Suprapubic skin (tissue), 4 donors: ENCODE measurements around the gene CNBD2. TPM values are rescaled to one million over a fixed set of nuclear protein-coding genes. Genes with fewer than 3 reads are reported as not detected.
A peak's percentile ranks its signal among the peaks of the same experiment; 100 is the strongest.

Experiments used
- DNase-seq, 2 donors: peaks; one replicate each; pipeline ENCODE4 v3.0.0-alpha.2; 2019; ENCODE audit warnings: low spot score in 2 of 2
- H3K27ac ChIP-seq: fragments of 200-600 bp; sonication (generic); one replicate; pipeline ENCODE4 v1.5.1; 2019
- H3K27me3 ChIP-seq: fragments of 200-600 bp; sonication (generic); one replicate; pipeline ENCODE4 v1.5.1; 2019
- H3K36me3 ChIP-seq: fragments of 200-600 bp; sonication (generic); one replicate; pipeline ENCODE4 v1.5.1; 2019
- H3K4me1 ChIP-seq: fragments of 200-600 bp; sonication (generic); one replicate; pipeline ENCODE4 v1.5.1; 2019
- H3K4me3 ChIP-seq: fragments of 200-600 bp; sonication (generic); one replicate; pipeline ENCODE4 v1.5.1; 2019; ENCODE audit warnings: mild to moderate bottlenecking
- H3K9me3 ChIP-seq: fragments of 200-600 bp; sonication (generic); one replicate; pipeline ENCODE4 v1.5.1; 2019
- EP300 ChIP-seq: sonication (generic); formaldehyde crosslinking; IDR thresholded peaks from one replicate; pipeline ENCODE4 v1.6.1; 2017; ENCODE audit warnings: antibody characterized with exemption
- POLR2A ChIP-seq, 2 donors: fragments of 450-650 bp; IDR thresholded peaks; one replicate each; pipeline ENCODE4 v1.6.1; 2017; ENCODE audit warnings: antibody characterized with exemption in 2 of 2, mild to moderate bottlenecking in 2 of 2, moderate library complexity in 2 of 2
- POLR2AphosphoS5 ChIP-seq, 3 donors: sonication (generic); formaldehyde crosslinking; IDR thresholded peaks; one replicate each; pipeline ENCODE4 v1.6.1; 2017; ENCODE audit warnings: antibody characterized with exemption in 3 of 3
- WGBS: methylation state at CpG from one replicate; pipeline ENCODE4 v1.1.5; 2018; 5-methylcytosine and 5-hydroxymethylcytosine counted together
- total RNA-seq, 4 donors: library from RNA; depleted of rRNA; stranded (reverse); fragments of >200 nt; gene quantifications; one replicate each; pipeline ENCODE4 v1.1.0, GENCODE V29; 2016
- TF ChIP-seq, protein P1 (sequence below), 2 donors: fragments of 200-600 bp in 1 of 2; fragments of 450-650 bp in 1 of 2; sonication (generic) in 1 of 2; IDR thresholded peaks; one replicate each; pipeline ENCODE4 v1.5.1; 2016 to 2019; ENCODE audit warnings: antibody characterized with exemption in 2 of 2, mild to moderate bottlenecking in 1 of 2, moderate library complexity in 1 of 2

CNBD2 gene
- total RNA-seq, 4 donors from 2014 or later = 6.4 to 19.7 (median 10.3) TPM

DNA sequence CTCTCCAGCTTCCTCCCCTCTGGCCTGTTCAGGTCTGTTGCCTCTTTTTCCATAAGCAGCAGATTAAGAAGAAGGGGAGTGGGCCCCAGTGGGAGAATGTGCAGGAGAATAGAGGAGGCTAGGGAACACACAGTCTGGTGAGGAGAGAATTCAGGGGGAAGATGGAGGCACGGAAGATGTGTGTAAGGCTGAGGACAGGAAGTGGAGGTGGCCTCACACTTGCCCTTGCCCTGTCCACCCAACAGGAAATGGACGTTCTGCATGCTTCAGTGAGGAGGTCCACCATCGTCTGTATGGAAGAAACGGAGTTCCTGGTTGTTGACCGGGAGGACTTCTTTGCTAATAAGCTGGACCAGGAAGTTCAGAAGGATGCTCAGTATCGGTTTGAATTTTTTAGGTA lies 16.0 kb downstream of the CNBD2 start:
- H3K4me1 ChIP-seq = no peaks in the 10 kb centered on the region
- H3K27me3 ChIP-seq = no peaks in the 10 kb centered on the region

DNA sequence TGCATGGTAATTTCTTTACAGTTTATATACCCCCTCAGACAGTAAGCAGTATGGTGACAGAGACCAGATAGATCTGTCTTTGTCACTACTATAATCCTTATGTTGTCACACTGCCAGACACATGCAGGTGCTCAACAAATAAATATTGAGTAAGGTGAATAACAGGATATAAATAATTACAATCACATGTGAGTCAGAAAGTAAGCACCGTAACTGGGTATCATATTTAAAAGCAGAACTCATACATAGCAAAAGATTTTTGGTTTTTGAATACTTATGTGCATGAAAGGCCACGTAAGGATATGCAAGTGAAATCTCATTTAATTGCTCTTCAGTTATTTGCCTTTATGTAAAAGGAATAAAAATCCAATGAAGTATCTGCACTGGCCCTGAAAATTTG lies 17.4 kb downstream of the CNBD2 start:
- H3K9me3 ChIP-seq = no peaks in the 10 kb centered on the region
- no peaks in the 10 kb centered on the region for H3K27me3 ChIP-seq
- H3K27ac ChIP-seq = no peak overlapping the region
- H3K4me3 ChIP-seq = no peak overlapping the region
- no peaks in the 10 kb centered on the region for H3K36me3 ChIP-seq
- WGBS = 68% methylated on average over 2 of the region's 2 CpGs
- TF ChIP-seq EP300 (no peak), POLR2A (IDR thresholded peaks at IDR 0.05) (no peak)
- DNase-seq = no peak
- no peaks in the 10 kb centered on the region for H3K4me1 ChIP-seq

More for the DNA sequence above, 16.0 kb downstream of the CNBD2 start:
- no peak overlapping the region for H3K4me3 ChIP-seq
- peak in 1 of 2 donors; percentile 29 for DNase-seq
- no peak overlapping the region for H3K27ac ChIP-seq
- TF ChIP-seq, protein P1, sequence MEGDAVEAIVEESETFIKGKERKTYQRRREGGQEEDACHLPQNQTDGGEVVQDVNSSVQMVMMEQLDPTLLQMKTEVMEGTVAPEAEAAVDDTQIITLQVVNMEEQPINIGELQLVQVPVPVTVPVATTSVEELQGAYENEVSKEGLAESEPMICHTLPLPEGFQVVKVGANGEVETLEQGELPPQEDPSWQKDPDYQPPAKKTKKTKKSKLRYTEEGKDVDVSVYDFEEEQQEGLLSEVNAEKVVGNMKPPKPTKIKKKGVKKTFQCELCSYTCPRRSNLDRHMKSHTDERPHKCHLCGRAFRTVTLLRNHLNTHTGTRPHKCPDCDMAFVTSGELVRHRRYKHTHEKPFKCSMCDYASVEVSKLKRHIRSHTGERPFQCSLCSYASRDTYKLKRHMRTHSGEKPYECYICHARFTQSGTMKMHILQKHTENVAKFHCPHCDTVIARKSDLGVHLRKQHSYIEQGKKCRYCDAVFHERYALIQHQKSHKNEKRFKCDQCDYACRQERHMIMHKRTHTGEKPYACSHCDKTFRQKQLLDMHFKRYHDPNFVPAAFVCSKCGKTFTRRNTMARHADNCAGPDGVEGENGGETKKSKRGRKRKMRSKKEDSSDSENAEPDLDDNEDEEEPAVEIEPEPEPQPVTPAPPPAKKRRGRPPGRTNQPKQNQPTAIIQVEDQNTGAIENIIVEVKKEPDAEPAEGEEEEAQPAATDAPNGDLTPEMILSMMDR (IDR thresholded peaks at IDR 0.05) = no peak
- TF ChIP-seq POLR2AphosphoS5 (IDR thresholded peaks at IDR 0.05) (no peak), POLR2A (IDR thresholded peaks at IDR 0.05) (no peak), EP300 (no peak)
- WGBS = 81% methylated on average over 6 of the region's 6 CpGs
- H3K9me3 ChIP-seq = no peaks in the 10 kb centered on the region
- H3K36me3 ChIP-seq = no peaks in the 10 kb centered on the region

DNA sequence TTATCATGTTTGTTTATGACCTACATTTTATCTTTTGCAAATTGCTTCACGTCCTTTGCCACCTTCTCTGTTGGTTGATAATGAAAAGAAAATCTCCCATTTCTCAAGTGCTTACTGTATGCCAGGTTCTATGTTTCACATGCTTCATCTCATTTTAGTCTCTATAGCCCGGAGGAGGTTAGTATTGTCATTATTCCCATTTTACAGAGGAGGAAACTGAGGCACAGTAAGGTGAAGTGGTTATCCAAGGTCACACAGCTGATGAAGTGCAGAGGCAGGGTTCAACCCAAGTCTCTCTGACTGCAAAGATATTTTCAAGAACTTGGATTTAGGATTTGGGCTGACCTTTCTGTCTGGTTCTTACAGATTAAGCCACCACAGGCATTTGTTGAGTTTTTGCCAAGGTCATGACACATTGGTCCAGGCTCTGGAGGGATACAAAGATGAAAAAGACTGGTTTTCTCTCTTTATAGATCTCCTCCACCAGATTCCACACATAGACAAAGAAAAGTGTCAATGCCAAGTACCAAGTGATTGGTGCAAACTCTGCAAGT lies 20.6 kb downstream of the CNBD2 start:
- H3K9me3 ChIP-seq = no peaks in the 10 kb centered on the region
- no peak for DNase-seq
- no peak overlapping the region for H3K27ac ChIP-seq
- peaks cover 6% of the 10 kb centered on the region for H3K4me1 ChIP-seq
- H3K4me3 ChIP-seq = no peak overlapping the region
- no peaks in the 10 kb centered on the region for H3K27me3 ChIP-seq
- no peak for TF ChIP-seq POLR2AphosphoS5 (IDR thresholded peaks at IDR 0.05)
- TF ChIP-seq EP300 = no peak
- no peak for TF ChIP-seq POLR2A (IDR thresholded peaks at IDR 0.05)
- TF ChIP-seq, protein P1 (IDR thresholded peaks at IDR 0.05) = no peak
- 77% methylated on average over 2 of the region's 2 CpGs for WGBS
- H3K36me3 ChIP-seq = no peaks in the 10 kb centered on the region

DNA sequence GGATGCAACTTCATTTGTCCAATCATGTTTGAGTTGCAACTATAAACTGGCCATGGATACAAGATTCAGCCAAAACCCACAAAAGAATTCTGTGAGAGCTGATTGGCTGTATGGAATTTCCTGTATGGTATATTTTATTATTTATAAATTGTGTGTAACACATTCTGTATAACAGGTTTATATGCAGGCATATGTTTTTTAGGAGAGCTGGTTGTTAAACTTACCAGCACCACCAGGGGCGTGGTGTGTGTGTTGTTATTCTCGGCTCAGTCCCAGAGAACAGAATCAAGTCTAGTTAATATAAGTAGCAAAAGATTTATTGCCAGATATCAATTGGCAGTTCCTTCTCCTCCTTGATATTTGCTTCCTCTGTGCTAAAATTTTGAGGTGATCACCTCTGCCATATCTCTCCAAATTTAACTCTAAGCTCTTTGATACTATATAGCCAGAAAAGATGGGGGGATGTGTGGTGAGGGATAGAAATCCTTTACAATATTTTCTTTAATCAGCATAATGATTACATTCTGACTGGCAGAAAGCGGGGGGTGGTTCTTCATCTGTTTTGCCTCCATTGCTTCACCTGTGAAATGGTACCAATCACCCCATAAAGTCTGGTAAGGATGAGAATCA lies 22.9 kb downstream of the CNBD2 start:
- Histone ChIP-seq H3K27ac (no peak overlapping the region), H3K36me3 (no peaks in the 10 kb centered on the region), H3K9me3 (no peaks in the 10 kb centered on the region), H3K4me1 (peaks cover 6% of the 10 kb centered on the region), H3K27me3 (no peaks in the 10 kb centered on the region), H3K4me3 (no peak overlapping the region)
- DNase-seq = no peak
- TF ChIP-seq, protein P1 (IDR thresholded peaks at IDR 0.05) = peak; percentile 18 to 33
- TF ChIP-seq POLR2A (IDR thresholded peaks at IDR 0.05) (no peak), POLR2AphosphoS5 (IDR thresholded peaks at IDR 0.05) (no peak), EP300 (no peak)
- WGBS = 34% methylated on average over 3 of the region's 3 CpGs

DNA sequence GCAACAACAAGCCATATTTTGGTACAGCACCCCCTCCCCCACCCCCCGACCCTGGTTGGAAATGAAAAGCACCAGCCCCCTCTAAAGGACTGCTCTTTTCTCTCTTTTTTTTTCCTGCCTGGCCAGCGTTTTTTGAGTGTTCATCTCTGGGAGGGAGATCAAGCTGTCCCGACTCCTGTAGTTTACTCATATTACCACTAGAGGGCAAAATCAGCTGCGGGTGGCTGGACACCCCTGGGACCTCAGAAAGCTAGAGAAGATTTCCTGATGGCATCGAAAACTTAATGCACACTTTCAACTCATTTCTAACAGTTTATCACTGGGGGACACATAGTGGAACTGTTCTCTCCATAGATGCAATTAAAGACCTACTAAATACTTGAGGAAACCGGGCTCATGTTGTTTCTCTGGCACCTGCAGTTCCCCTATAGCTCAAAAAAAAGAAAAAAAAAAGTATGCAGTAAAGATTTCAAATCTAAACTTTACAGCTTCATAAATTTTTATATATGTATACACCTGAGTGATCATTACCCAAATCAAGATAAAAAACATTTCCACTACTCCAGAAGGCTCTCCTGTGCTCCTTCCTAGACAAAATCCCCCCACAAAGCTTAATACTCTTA lies 24.4 kb downstream of the CNBD2 start:
- Histone ChIP-seq H3K4me1 (peaks cover 6% of the 10 kb centered on the region), H3K27me3 (no peaks in the 10 kb centered on the region), H3K27ac (no peak overlapping the region), H3K36me3 (no peaks in the 10 kb centered on the region), H3K4me3 (no peak overlapping the region), H3K9me3 (no peaks in the 10 kb centered on the region)
- DNase-seq = no peak
- WGBS = 3% methylated on average over 6 of the region's 6 CpGs
- TF ChIP-seq, protein P1 (IDR thresholded peaks at IDR 0.05) = peak; percentile 53 to 75
- TF ChIP-seq POLR2A (IDR thresholded peaks at IDR 0.05) = no peak
